Measurements from ENCODE around the gene FGFBP1.

- no peak for TF ChIP-seq CTCF (IDR thresholded peaks at IDR 0.05; ENCODE audit: low read length)
- no peak for TF ChIP-seq EZH2 (IDR thresholded peaks at IDR 0.05; ENCODE audit: borderline replicate concordance, low read length)
Observed at GRCh38 chr4:15988222-15988621, 49.7 kb upstream of the FGFBP1 start.

Measured in OCI-LY1 (cell line).